Osteocyte (in vitro differentiated cells): ENCODE measurements around the gene SIPA1L3. TPM values are rescaled to one million over a fixed set of nuclear protein-coding genes. Genes with fewer than 3 reads are reported as not detected.

Experiments used
- DNase-seq: peaks from one replicate; pipeline ENCODE4 v3.0.0; 2021; ENCODE audit warnings: mixed read lengths; ENCODE audit not compliant: unreplicated experiment; ENCODE audit errors: extremely low spot score
- H3K27ac Mint-ChIP-seq: one replicate; pipeline ENCODE4 v1.8.0; 2021; ENCODE audit warnings: mild to moderate bottlenecking, mixed read lengths; ENCODE audit not compliant: unreplicated experiment
- H3K27me3 Mint-ChIP-seq: one replicate; pipeline ENCODE4 v1.8.0; 2021; ENCODE audit warnings: mixed read lengths; ENCODE audit not compliant: unreplicated experiment
- H3K36me3 Mint-ChIP-seq: one replicate; pipeline ENCODE4 v1.8.0; 2021; ENCODE audit warnings: mixed read lengths; ENCODE audit not compliant: unreplicated experiment
- H3K4me1 Mint-ChIP-seq: one replicate; pipeline ENCODE4 v1.8.0; 2021; ENCODE audit warnings: mixed read lengths; ENCODE audit not compliant: unreplicated experiment
- H3K4me3 Mint-ChIP-seq: one replicate; pipeline ENCODE4 v1.8.0; 2021; ENCODE audit warnings: mild to moderate bottlenecking, moderate library complexity, mixed read lengths; ENCODE audit not compliant: unreplicated experiment
- H3K9me3 Mint-ChIP-seq: one replicate; pipeline ENCODE4 v1.8.0; 2021; ENCODE audit warnings: mixed read lengths; ENCODE audit not compliant: unreplicated experiment
- total RNA-seq: library from RNA; stranded (reverse); gene quantifications from 2 replicates; pipeline ENCODE4 v1.2.1, GENCODE V29; 2021
- TF ChIP-seq, protein P1 (sequence below): fragments of 200-600 bp; sonication (generic); IDR thresholded peaks from 2 replicates; pipeline ENCODE4 v1.5.0; 2021; ENCODE audit warnings: antibody characterized with exemption, mild to moderate bottlenecking, moderate library complexity

The SIPA1L3 gene
- total RNA-seq, 1 donor from 2014 or later, result 27.1 TPM

DNA sequence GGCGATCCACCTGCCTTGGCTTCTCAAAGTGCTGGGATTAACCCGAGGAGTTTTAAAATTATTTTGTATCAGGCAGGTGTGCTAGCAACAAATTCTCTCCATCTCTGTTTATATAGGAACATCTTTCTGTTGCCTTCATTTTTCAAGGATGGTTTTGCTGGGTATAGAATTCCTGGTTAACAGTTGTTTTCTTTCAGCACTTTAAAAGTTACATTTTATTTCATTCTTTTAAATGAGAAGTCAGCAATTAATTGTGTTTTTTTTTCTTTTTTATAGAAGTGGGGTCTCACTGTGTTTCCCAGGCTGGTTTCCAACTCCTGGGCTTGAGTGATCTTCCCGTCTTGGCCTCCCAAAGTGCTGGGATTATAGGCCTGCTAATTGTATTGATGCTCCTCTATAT, 273.1 kb downstream of the SIPA1L3 start:
- H3K36me3 Mint-ChIP-seq, result peaks cover 16% of the 10 kb centered on the region
- H3K9me3 Mint-ChIP-seq, result no peaks in the 10 kb centered on the region
- no peak overlapping the region for H3K4me3 Mint-ChIP-seq
- H3K4me1 Mint-ChIP-seq, result peaks cover 1% of the 10 kb centered on the region
- TF ChIP-seq, protein P1, sequence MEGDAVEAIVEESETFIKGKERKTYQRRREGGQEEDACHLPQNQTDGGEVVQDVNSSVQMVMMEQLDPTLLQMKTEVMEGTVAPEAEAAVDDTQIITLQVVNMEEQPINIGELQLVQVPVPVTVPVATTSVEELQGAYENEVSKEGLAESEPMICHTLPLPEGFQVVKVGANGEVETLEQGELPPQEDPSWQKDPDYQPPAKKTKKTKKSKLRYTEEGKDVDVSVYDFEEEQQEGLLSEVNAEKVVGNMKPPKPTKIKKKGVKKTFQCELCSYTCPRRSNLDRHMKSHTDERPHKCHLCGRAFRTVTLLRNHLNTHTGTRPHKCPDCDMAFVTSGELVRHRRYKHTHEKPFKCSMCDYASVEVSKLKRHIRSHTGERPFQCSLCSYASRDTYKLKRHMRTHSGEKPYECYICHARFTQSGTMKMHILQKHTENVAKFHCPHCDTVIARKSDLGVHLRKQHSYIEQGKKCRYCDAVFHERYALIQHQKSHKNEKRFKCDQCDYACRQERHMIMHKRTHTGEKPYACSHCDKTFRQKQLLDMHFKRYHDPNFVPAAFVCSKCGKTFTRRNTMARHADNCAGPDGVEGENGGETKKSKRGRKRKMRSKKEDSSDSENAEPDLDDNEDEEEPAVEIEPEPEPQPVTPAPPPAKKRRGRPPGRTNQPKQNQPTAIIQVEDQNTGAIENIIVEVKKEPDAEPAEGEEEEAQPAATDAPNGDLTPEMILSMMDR, result no peak
- DNase-seq, result no peak
- H3K27ac Mint-ChIP-seq, result no peak overlapping the region
- no peaks in the 10 kb centered on the region for H3K27me3 Mint-ChIP-seq

DNA sequence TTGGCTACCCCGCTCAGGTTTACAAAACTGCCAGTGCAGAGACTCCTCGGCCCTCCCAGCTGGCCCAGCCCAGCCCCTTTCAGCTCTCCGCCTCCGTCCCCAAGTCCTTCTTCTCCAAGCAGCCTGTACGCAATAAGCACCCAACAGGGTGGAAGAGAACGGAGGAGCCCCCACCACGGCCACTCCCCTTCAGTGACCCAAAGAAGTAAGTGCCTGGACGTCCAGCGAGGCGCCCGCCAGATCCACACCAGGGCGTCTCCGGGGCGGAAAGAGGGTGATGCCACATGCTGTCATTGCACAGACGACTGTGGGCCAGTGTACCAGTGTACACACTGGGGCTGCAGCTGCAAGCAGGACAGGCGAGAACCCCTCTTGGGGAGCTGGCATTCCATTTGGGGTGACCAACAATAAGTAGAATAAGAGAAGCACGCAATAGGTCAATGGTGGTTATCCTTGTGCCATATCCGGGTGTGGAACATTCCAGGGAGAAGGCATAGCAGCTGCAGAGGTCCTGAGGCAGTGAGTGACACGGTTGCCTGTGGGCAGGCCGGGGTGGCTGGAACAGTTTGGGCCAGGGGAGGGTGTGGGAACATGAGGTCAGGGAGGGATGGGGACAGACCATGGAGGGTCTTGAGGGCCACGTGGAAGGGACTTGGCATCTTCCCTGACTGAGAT, 275.7 kb downstream of the SIPA1L3 start:
- peaks cover 1% of the 10 kb centered on the region for H3K4me1 Mint-ChIP-seq

DNA sequence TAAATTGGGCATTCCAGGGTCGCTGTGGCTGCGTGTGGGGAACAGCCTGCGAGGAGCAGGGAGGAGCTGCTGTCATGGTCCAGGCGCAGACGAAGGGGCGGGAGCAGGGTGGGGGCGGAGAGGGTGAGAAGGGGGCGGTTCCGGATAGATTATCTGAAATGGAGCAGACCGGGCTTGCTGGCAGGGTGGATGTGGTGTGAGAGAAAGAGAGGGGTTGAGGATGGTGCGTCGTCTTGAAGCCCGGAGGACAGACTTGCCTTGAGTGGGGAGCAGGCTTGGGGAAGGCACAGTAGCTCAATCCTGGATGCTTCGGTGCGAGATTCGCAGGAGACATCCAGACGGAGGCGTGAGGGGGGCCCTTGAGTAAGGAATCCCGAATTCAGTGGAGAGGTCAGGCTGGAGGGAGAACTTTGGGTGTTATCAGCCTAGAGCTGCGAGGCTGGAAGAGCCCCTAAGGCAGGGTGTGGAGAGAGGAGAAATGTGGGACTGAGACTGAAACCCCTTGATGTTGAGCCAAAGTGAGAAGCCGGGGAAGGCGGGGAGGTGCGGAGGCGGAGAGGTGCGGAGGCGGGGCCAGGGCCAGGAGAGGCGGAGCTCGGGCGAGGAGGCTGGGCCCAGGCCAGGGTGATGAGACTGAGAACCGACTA, 276.4 kb downstream of the SIPA1L3 start:
- peaks cover 16% of the 10 kb centered on the region for H3K36me3 Mint-ChIP-seq
- H3K4me3 Mint-ChIP-seq, result no peak overlapping the region
- no peak for DNase-seq
- H3K4me1 Mint-ChIP-seq, result peaks cover 1% of the 10 kb centered on the region
- TF ChIP-seq, protein P1, result no peak
- H3K9me3 Mint-ChIP-seq, result no peaks in the 10 kb centered on the region
- H3K27me3 Mint-ChIP-seq, result no peaks in the 10 kb centered on the region
- H3K27ac Mint-ChIP-seq, result no peak overlapping the region

More for the DNA sequence above, 275.7 kb downstream of the SIPA1L3 start:
- DNase-seq, result no peak
- no peak overlapping the region for H3K27ac Mint-ChIP-seq
- H3K9me3 Mint-ChIP-seq, result no peaks in the 10 kb centered on the region
- TF ChIP-seq, protein P1, result no peak
- no peaks in the 10 kb centered on the region for H3K27me3 Mint-ChIP-seq
- no peak overlapping the region for H3K4me3 Mint-ChIP-seq
- peaks cover 16% of the 10 kb centered on the region for H3K36me3 Mint-ChIP-seq

DNA sequence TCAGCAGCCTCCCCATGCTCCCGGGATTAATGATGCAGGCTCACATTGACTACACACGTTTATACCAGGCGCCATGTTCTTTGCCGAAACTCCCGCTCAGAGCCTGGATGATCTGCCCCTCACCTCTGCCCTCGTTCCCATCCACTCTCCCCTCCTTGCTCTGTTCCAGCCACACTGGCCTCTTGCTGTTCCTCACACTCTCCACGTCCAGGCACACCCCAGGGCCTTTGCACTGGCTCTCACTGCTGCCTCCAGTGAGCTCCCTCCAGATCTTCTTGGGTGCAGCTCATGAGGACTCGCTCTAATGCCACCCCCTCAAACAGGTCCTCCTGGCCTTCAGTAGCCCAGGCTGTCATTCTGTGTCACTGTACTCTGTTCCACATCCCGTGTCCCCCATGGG, 277.8 kb downstream of the SIPA1L3 start:
- Mint-ChIP-seq H3K9me3 (no peaks in the 10 kb centered on the region), H3K27me3 (no peaks in the 10 kb centered on the region), H3K4me1 (peaks cover 2% of the 10 kb centered on the region), H3K27ac (no peak overlapping the region), H3K4me3 (no peak overlapping the region), H3K36me3 (peaks cover 15% of the 10 kb centered on the region)
- DNase-seq, result no peak
- TF ChIP-seq, protein P1, result no peak

DNA sequence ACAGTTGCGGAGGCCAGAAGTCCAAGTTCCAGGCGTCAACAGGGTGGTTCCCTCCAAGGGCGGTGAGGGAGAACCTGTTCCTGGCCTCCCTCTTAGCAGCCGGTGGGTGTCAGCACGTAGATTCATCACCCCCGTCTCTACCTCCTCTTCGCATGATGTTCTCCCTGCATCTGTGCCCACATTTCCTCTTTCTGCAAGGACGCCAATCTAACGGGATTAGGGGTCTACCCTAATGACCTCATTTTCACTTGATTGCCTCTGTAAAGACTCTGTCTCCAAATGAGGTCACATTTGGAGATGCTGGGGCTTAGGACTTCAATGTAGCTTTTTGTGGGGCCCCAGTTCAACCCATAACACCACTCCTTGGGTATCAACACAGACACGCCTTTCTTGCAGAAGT, 278.6 kb downstream of the SIPA1L3 start:
- Mint-ChIP-seq H3K27ac (no peak overlapping the region), H3K36me3 (peaks cover 10% of the 10 kb centered on the region), H3K4me3 (no peak overlapping the region), H3K27me3 (no peaks in the 10 kb centered on the region), H3K9me3 (no peaks in the 10 kb centered on the region), H3K4me1 (peaks cover 4% of the 10 kb centered on the region)
- TF ChIP-seq, protein P1, result no peak
- DNase-seq, result no peak
